IPS-20b (cell line): ENCODE results near the gene VSNL1.
A peak's percentile ranks its signal among the peaks of the same experiment; 100 is the strongest.

Experiments
- H3K27ac ChIP-seq: one replicate; pipeline ENCODE4 v1.5.1; 2013; ENCODE audit warnings: low read length
- H3K27me3 ChIP-seq: 2 replicates; pipeline ENCODE4 v1.6.1; 2013; ENCODE audit warnings: mild to moderate bottlenecking, low read length, inconsistent platforms; ENCODE audit not compliant: insufficient read depth
- H3K36me3 ChIP-seq: 2 replicates; pipeline ENCODE4 v1.6.1; 2013; ENCODE audit warnings: low read depth, mild to moderate bottlenecking, inconsistent platforms, low read length, moderate library complexity; ENCODE audit not compliant: insufficient read depth
- H3K4me1 ChIP-seq: 2 replicates; pipeline ENCODE4 v1.6.1; 2013; ENCODE audit warnings: mild to moderate bottlenecking, control low read depth, inconsistent platforms, low read length, moderate library complexity; ENCODE audit not compliant: insufficient read depth
- H3K4me3 ChIP-seq: 2 replicates; pipeline ENCODE4 v1.5.1; 2013; ENCODE audit warnings: mild to moderate bottlenecking, low read length, inconsistent platforms
- H3K9ac ChIP-seq: 2 replicates; pipeline ENCODE4 v1.6.1; 2013; ENCODE audit warnings: low read depth, mild to moderate bottlenecking, inconsistent platforms, low read length, moderate library complexity
- H3K9me3 ChIP-seq: 2 replicates; pipeline ENCODE4 v1.6.1; 2013; ENCODE audit warnings: mild to moderate bottlenecking, low read depth, low read length, inconsistent platforms; ENCODE audit not compliant: insufficient read depth

The VSNL1 gene

GRCh38 chr2:17587469-17587868 lies 47.0 kb downstream of the VSNL1 start:
- Histone ChIP-seq H3K4me1 (peaks cover 25% of the 10 kb centered on the region), H3K9ac (no peak overlapping the region), H3K4me3 (no peak overlapping the region), H3K36me3 (no peaks in the 10 kb centered on the region), H3K27ac (no peak overlapping the region), H3K9me3 (no peaks in the 10 kb centered on the region), H3K27me3 (no peaks in the 10 kb centered on the region)

DNA sequence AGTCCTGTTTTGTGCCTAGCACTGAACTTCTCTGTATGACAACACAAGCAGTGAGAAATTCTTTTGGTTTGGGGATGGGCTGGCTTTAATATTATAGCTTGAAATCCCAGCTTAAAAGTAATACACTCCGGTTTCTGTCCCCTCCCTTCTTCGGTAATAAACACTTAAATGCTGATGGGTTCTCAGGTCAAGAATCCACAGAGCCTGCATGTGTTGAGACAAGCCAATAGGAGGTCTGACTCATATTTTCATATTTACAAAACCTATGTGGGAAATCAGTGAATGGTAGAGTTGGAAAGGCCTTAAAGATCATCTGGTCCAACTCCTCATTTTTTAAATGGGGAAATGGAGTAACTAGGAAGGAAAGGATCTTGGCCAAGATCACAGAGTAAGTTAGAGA lies 47.5 kb downstream of the VSNL1 start:
- Histone ChIP-seq H3K4me3 (no peak overlapping the region), H3K4me1 (peaks cover 25% of the 10 kb centered on the region), H3K9me3 (no peaks in the 10 kb centered on the region), H3K27ac (no peak overlapping the region), H3K27me3 (no peaks in the 10 kb centered on the region), H3K9ac (no peak overlapping the region), H3K36me3 (no peaks in the 10 kb centered on the region)

DNA sequence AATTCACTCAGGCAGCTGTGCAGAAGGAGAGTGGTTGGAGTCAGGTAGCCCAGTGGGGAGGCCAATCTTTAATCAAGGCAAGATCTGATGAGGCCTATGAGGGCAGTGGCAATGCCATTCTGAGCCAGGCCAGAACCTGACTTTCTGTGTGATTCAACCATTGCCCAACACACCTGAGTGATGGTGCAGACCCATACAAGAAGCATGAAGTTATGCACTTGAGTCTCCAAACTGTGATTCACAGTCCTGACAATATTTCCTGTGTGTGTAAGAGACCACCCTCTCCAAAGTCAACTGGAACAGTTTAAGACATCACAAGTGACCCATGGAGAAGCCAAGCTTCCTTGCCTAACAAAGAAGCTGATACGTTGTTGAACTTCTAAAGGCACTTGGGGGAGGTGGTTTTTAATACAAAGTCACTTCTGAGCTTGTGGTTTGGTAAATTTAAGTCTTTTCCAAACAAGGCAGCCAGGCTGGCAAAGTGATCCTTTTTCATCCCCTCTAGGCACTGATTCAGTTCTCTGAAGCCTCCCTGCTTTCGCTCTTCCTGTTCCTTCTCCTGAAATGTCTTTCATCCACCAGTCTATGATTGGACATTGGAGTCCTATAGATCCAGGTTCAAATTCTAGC lies 49.0 kb downstream of the VSNL1 start:
- Histone ChIP-seq H3K9me3 (no peaks in the 10 kb centered on the region), H3K9ac (no peak overlapping the region), H3K4me1 (peaks cover 25% of the 10 kb centered on the region), H3K27me3 (no peaks in the 10 kb centered on the region), H3K27ac (no peak overlapping the region), H3K4me3 (no peak overlapping the region), H3K36me3 (peaks cover 9% of the 10 kb centered on the region; the same call in 1 of the 2 replicates)

GRCh38 chr2:17590342-17590911 lies 49.9 kb downstream of the VSNL1 start:
- Histone ChIP-seq H3K4me1 (peaks cover 25% of the 10 kb centered on the region), H3K9ac (0 out of 2 replicates have a peak overlapping the region, but pooled peaks have one; percentile 5), H3K27me3 (no peaks in the 10 kb centered on the region), H3K9me3 (no peaks in the 10 kb centered on the region), H3K4me3 (no peak overlapping the region), H3K27ac (no peak overlapping the region), H3K36me3 (peaks cover 9% of the 10 kb centered on the region; the same call in 1 of the 2 replicates)

GRCh38 chr2:17591846-17592245 lies 51.4 kb downstream of the VSNL1 start:
- peaks cover 9% of the 10 kb centered on the region; the same call in 1 of the 2 replicates for H3K36me3 ChIP-seq

GRCh38 chr2:17592731-17593409 lies 52.4 kb downstream of the VSNL1 start:
- H3K36me3 ChIP-seq, result peaks cover 9% of the 10 kb centered on the region; the same call in 1 of the 2 replicates
- no peak overlapping the region for H3K27ac ChIP-seq
- no peaks in the 10 kb centered on the region for H3K9me3 ChIP-seq
- H3K4me1 ChIP-seq, result peaks cover 32% of the 10 kb centered on the region
- no peak overlapping the region for H3K4me3 ChIP-seq
- no peaks in the 10 kb centered on the region for H3K27me3 ChIP-seq
- H3K9ac ChIP-seq, result no peak overlapping the region

More at GRCh38 chr2:17591846-17592245, 51.4 kb downstream of the VSNL1 start:
- H3K9ac ChIP-seq, result no peak overlapping the region
- H3K27me3 ChIP-seq, result no peaks in the 10 kb centered on the region
- H3K4me3 ChIP-seq, result no peak overlapping the region
- H3K27ac ChIP-seq, result no peak overlapping the region
- H3K9me3 ChIP-seq, result no peaks in the 10 kb centered on the region
- peaks cover 26% of the 10 kb centered on the region for H3K4me1 ChIP-seq

DNA sequence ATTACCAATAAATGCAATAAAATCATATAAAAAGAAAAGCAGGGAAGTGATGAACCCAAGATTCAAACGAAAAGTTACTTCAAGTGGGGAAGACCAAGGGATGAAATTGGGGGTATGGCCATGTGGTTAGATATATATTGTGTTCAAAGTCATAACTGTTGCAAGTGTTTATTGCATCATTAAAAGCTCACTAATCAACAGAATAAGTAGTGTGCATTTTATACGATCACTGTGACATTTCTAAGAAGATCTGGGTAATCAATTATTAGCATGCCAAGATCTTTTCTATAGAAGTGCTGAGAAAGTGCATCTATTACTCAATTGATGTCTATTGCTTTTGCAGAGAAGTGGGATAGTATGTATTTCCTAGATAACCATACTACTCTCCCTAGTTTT lies 52.9 kb downstream of the VSNL1 start:
- Histone ChIP-seq H3K4me1 (peaks cover 34% of the 10 kb centered on the region), H3K4me3 (no peak overlapping the region), H3K36me3 (peaks cover 9% of the 10 kb centered on the region; the same call in 1 of the 2 replicates), H3K27me3 (no peaks in the 10 kb centered on the region), H3K27ac (no peak overlapping the region), H3K9ac (no peak overlapping the region), H3K9me3 (no peaks in the 10 kb centered on the region)

- Histone ChIP-seq H3K4me3 (no peak overlapping the region), H3K27me3 (no peaks in the 10 kb centered on the region), H3K9ac (no peak overlapping the region), H3K4me1 (peaks cover 39% of the 10 kb centered on the region), H3K36me3 (peaks cover 9% of the 10 kb centered on the region; the same call in 1 of the 2 replicates), H3K9me3 (no peaks in the 10 kb centered on the region), H3K27ac (no peak overlapping the region)
Measured at GRCh38 chr2:17593841-17594491, 53.5 kb downstream of the VSNL1 start.

- no peak overlapping the region for H3K27ac ChIP-seq
- no peaks in the 10 kb centered on the region for H3K27me3 ChIP-seq
- no peak overlapping the region for H3K4me3 ChIP-seq
- H3K4me1 ChIP-seq, result peaks cover 36% of the 10 kb centered on the region; the same call in 1 of the 2 replicates
- no peak overlapping the region for H3K9ac ChIP-seq
- H3K36me3 ChIP-seq, result peaks cover 9% of the 10 kb centered on the region; the same call in 1 of the 2 replicates
- H3K9me3 ChIP-seq, result no peaks in the 10 kb centered on the region
Measured at GRCh38 chr2:17594533-17595401, 54.3 kb downstream of the VSNL1 start.

DNA sequence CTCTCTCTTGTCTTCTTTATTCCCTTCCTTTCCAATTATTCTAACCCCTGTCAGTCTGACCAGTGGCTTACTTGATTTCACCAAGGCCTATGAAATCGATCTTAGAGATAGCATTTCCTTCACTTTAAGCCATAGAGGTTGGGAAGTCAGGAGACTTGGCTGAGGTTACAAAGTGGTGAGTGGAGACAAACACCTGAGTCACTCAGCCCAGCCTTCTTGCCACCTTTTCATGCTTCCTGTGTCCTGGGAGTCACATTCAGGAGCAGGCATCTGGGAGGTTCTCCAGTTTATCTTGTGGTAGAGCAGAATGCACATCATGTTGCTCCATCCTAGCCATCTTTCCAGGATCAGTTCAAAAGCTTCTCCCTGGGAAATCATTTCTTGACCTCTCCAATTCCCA lies 59.1 kb downstream of the VSNL1 start:
- Histone ChIP-seq H3K9me3 (no peaks in the 10 kb centered on the region), H3K27ac (no peak overlapping the region), H3K36me3 (no peaks in the 10 kb centered on the region; the same call in 1 of the 2 replicates), H3K4me1 (peaks cover 20% of the 10 kb centered on the region; the same call in 1 of the 2 replicates), H3K9ac (no peak overlapping the region), H3K4me3 (no peak overlapping the region), H3K27me3 (no peaks in the 10 kb centered on the region)
